Globus pallidus (tissue), 1 donor: ENCODE results near the gene PRRC2A.

ENCODE experiments used
- DNase-seq: peaks from one replicate; pipeline ENCODE4 v3.0.0-alpha.2; 2015; ENCODE audit warnings: low spot score

PRRC2A gene

GRCh38 chr6:31620586-31621319 lies at the start of gene PRRC2A:
Gene PRRC2A (plus strand): TSS chr6:31620715. CDS start chr6:31622790, 2,075 bp downstream.
- DNase-seq, result peak; percentile 71

DNA sequence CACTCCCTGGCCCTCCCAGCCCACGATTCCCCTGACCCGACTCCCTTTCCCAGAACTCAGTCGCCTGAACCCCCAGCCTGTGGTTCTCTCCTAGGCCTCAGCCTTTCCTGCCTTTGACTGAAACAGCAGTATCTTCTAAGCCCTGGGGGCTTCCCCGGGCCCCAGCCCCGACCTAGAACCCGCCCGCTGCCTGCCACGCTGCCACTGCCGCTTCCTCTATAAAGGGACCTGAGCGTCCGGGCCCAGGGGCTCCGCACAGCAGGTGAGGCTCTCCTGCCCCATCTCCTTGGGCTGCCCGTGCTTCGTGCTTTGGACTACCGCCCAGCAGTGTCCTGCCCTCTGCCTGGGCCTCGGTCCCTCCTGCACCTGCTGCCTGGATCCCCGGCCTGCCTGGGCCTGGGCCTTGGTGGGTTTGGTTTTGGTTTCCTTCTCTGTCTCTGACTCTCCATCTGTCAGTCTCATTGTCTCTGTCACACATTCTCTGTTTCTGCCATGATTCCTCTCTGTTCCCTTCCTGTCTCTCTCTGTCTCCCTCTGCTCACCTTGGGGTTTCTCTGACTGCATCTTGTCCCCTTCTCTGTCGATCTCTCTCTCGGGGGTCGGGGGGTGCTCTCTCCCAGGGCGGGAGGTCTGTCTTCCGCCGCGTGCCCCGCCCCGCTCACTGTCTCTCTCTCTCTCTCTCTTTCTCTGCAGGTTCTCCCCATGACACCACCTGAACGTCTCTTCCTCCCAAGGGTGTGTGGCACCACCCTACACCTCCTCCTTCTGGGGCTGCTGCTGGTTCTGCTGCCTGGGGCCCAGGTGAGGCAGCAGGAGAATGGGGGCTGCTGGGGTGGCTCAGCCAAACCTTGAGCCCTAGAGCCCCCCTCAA lies 48.2 kb upstream of the PRRC2A start, which contains the start of gene LTA:
Gene LTA (plus strand): TSS at position 249 of the 871 bp plus-strand sequence. CDS start 454 bp downstream, at position 703.
- no peak for DNase-seq

DNA sequence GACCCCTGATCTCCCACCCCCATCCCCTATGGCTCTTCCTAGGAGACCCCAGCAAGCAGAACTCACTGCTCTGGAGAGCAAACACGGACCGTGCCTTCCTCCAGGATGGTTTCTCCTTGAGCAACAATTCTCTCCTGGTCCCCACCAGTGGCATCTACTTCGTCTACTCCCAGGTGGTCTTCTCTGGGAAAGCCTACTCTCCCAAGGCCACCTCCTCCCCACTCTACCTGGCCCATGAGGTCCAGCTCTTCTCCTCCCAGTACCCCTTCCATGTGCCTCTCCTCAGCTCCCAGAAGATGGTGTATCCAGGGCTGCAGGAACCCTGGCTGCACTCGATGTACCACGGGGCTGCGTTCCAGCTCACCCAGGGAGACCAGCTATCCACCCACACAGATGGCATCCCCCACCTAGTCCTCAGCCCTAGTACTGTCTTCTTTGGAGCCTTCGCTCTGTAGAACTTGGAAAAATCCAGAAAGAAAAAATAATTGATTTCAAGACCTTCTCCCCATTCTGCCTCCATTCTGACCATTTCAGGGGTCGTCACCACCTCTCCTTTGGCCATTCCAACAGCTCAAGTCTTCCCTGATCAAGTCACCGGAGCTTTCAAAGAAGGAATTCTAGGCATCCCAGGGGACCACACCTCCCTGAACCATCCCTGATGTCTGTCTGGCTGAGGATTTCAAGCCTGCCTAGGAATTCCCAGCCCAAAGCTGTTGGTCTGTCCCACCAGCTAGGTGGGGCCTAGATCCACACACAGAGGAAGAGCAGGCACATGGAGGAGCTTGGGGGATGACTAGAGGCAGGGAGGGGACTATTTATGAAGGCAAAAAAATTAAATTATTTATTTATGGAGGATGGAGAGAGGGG lies 47.0 kb upstream of the PRRC2A start:
- no peak for DNase-seq

GRCh38 chr6:31574106-31575061 lies 46.1 kb upstream of the PRRC2A start:
- DNase-seq, result no peak

DNA sequence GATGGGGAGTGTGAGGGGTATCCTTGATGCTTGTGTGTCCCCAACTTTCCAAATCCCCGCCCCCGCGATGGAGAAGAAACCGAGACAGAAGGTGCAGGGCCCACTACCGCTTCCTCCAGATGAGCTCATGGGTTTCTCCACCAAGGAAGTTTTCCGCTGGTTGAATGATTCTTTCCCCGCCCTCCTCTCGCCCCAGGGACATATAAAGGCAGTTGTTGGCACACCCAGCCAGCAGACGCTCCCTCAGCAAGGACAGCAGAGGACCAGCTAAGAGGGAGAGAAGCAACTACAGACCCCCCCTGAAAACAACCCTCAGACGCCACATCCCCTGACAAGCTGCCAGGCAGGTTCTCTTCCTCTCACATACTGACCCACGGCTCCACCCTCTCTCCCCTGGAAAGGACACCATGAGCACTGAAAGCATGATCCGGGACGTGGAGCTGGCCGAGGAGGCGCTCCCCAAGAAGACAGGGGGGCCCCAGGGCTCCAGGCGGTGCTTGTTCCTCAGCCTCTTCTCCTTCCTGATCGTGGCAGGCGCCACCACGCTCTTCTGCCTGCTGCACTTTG lies 45.1 kb upstream of the PRRC2A start, which contains the start of gene TNF:
Gene TNF (plus strand): TSS at position 231 of the 567 bp plus-strand sequence. CDS start 177 bp downstream, at position 408.
- peak; percentile 50 for DNase-seq

DNA sequence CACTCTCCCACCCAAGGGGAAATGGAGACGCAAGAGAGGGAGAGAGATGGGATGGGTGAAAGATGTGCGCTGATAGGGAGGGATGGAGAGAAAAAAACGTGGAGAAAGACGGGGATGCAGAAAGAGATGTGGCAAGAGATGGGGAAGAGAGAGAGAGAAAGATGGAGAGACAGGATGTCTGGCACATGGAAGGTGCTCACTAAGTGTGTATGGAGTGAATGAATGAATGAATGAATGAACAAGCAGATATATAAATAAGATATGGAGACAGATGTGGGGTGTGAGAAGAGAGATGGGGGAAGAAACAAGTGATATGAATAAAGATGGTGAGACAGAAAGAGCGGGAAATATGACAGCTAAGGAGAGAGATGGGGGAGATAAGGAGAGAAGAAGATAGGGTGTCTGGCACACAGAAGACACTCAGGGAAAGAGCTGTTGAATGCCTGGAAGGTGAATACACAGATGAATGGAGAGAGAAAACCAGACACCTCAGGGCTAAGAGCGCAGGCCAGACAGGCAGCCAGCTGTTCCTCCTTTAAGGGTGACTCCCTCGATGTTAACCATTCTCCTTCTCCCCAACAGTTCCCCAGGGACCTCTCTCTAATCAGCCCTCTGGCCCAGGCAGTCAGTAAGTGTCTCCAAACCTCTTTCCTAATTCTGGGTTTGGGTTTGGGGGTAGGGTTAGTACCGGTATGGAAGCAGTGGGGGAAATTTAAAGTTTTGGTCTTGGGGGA lies 44.4 kb upstream of the PRRC2A start:
- DNase-seq, result no peak

DNA sequence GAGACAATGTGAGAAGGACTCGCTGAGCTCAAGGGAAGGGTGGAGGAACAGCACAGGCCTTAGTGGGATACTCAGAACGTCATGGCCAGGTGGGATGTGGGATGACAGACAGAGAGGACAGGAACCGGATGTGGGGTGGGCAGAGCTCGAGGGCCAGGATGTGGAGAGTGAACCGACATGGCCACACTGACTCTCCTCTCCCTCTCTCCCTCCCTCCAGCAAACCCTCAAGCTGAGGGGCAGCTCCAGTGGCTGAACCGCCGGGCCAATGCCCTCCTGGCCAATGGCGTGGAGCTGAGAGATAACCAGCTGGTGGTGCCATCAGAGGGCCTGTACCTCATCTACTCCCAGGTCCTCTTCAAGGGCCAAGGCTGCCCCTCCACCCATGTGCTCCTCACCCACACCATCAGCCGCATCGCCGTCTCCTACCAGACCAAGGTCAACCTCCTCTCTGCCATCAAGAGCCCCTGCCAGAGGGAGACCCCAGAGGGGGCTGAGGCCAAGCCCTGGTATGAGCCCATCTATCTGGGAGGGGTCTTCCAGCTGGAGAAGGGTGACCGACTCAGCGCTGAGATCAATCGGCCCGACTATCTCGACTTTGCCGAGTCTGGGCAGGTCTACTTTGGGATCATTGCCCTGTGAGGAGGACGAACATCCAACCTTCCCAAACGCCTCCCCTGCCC lies 43.5 kb upstream of the PRRC2A start:
- no peak for DNase-seq

DNA sequence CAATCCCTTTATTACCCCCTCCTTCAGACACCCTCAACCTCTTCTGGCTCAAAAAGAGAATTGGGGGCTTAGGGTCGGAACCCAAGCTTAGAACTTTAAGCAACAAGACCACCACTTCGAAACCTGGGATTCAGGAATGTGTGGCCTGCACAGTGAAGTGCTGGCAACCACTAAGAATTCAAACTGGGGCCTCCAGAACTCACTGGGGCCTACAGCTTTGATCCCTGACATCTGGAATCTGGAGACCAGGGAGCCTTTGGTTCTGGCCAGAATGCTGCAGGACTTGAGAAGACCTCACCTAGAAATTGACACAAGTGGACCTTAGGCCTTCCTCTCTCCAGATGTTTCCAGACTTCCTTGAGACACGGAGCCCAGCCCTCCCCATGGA lies 42.9 kb upstream of the PRRC2A start:
- no peak for DNase-seq

DNA sequence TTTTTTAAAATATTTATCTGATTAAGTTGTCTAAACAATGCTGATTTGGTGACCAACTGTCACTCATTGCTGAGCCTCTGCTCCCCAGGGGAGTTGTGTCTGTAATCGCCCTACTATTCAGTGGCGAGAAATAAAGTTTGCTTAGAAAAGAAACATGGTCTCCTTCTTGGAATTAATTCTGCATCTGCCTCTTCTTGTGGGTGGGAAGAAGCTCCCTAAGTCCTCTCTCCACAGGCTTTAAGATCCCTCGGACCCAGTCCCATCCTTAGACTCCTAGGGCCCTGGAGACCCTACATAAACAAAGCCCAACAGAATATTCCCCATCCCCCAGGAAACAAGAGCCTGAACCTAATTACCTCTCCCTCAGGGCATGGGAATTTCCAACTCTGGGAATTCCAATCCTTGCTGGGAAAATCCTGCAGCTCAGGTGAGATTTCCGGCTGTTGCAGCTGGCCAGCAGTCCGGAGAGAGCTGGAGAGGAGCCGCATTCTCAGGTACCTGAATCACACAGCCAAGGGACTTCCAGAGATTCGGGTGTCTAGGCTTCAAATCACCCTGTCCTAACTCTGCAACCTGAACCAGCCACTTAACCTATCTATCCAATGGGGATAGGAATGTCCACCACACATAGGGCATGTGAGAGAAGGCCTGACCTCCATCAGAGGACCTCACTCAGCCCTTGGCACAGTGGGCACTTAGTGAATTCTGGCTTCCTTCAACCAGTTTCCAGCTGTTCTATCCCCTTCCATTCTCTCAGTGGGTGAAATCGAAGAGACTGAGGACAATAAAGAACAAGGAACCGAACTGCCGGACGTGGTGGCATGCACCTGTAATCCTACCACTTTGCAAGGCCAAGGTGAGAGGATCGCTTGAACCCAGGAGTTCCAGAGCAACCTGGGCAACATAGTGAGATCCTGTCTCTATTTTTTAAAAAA lies 42.1 kb upstream of the PRRC2A start:
- no peak for DNase-seq

- DNase-seq, result no peak
Measured at GRCh38 chr6:31579119-31579505, 41.4 kb upstream of the PRRC2A start.

DNA sequence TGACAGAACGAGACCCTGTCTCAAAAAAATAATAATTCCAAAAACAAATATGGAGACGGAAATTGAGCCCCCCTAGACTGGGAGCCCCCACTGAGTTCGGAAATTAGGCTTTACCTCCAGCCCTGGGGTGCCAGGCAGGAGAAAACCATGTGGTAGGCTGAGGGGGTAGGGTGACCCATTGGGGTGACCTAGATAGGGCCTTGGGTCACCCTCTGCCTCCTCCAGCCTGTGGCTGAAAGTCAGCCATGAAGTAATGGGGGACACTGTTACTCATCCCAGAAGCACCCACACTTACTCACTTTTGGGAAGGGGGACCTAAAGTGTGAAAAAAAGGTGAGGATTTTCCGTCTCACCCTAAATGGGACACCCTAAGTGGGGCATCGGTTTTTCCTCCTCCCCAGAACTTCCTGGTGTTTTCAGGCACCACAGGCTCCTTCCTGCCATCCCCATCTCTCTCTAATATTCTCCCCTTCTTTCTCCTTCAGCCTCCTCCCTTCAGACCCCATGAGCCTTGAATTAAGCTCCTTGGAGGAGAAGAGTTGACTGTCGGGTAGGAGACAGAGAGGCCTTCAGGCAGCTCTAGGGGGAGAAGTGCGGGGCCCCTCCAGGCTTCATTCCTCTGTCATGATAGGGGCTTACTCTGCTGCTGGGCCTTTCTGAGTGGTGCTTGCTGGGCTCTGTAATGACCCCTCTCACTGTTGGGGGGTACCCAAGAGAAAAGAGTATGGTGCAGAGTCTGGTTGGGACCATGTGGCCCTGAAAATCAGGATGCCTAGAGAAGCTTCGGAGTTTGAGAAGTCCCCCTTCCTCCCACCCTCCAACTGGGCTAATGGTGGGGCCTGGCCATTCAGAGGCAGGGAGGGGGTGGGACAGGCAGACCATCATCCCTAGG lies 40.7 kb upstream of the PRRC2A start:
- no peak for DNase-seq

- DNase-seq, result no peak
Measured at GRCh38 chr6:31580438-31580740, 40.1 kb upstream of the PRRC2A start.

- DNase-seq, result peak; percentile 72
Measured at GRCh38 chr6:31580807-31581433, 39.6 kb upstream of the PRRC2A start.

GRCh38 chr6:31581434-31582229 lies 38.9 kb upstream of the PRRC2A start:
- no peak for DNase-seq

GRCh38 chr6:31582230-31582643 lies 38.3 kb upstream of the PRRC2A start, which contains the start of gene LTB:
Gene LTB (minus strand): TSS chr6:31582424. CDS start chr6:31582417, 7 bp downstream.
- DNase-seq, result no peak

DNA sequence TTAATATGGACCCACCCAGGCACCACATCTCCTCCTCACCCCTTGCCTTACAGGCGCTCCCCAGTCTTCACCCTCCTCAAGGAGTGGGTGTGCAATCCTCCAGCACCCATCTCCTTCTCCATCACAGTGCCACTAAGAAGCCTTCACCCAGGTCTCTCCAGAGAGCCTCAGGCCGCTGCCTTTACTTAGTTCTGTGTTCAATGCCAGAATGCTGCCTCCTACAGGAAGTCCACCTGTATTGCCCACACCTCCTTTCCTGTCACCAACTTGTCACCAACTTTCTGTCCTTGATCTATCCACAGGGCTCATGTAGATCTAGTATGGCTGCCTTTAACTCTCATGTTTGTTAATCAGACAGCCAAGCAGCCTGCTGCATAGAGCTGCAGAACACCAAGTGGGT lies 35.0 kb upstream of the PRRC2A start:
- no peak for DNase-seq
